IMR-90 (cell line): ENCODE measurements around the gene KCNF1. TPM values are rescaled to one million over a fixed set of nuclear protein-coding genes. Genes with fewer than 3 reads are reported as not detected.

Experiments
- ATAC-seq: fragments of 200-7000 bp; cut with Tn5 transposase; 2 replicates; pipeline ENCODE4 v1.9.1; 2020; ENCODE audit warnings: low read depth, mild to moderate bottlenecking, moderate library complexity
- BruUV-seq: library from RNA; stranded (reverse); fragments of 400-500 nt; replicated peaks from 2 replicates; lab custom pipeline; 2021; lab: Mats Ljungman, UMichigan
- CTCF ChIA-PET: fragments of 300-600 bp; formaldehyde crosslinking; extraction: SDS; loops from one replicate; lab custom pipeline; 2021; ENCODE audit warnings: antibody characterized with exemption; lab: Yijun Ruan, JAX
- POLR2A ChIA-PET: fragments of 300-600 bp; sonication (Branson Sonifier 250); formaldehyde crosslinking; loops from one replicate; lab custom pipeline; 2022; ENCODE audit warnings: antibody characterized with exemption; ENCODE audit not compliant: unreplicated experiment; lab: Charles Lee
- DNase-seq: peaks from one replicate; pipeline ENCODE4 v3.0.0; 2013
- H2AFZ ChIP-seq: replicated peaks from 2 replicates; pipeline ENCODE3; 2013; ENCODE audit warnings: low read length, mild to moderate bottlenecking; ENCODE audit not compliant: poor library complexity
- H2AK5ac ChIP-seq: 2 replicates; pipeline ENCODE4 v1.6.1; 2013; ENCODE audit warnings: low read depth, low read length, inconsistent platforms
- H2AK9ac ChIP-seq: replicated peaks from 2 replicates; pipeline ENCODE3; 2013; ENCODE audit warnings: mild to moderate bottlenecking, low read depth, low read length, moderate library complexity; ENCODE audit not compliant: poor library complexity
- H2BK120ac ChIP-seq: 2 replicates; pipeline ENCODE4 v1.6.1; 2013; ENCODE audit warnings: low read depth, low read length, inconsistent platforms
- H2BK15ac ChIP-seq: 3 replicates; pipeline ENCODE4 v1.6.1; 2013; ENCODE audit warnings: low read depth, low read length, inconsistent platforms
- H2BK20ac ChIP-seq: 2 replicates; pipeline ENCODE4 v1.6.1; 2013; ENCODE audit warnings: low read depth, mild to moderate bottlenecking, inconsistent platforms, low read length, moderate library complexity
- H2BK5ac ChIP-seq: 2 replicates; pipeline ENCODE4 v1.6.1; 2013; ENCODE audit warnings: mild to moderate bottlenecking, low read depth, low read length, inconsistent platforms; ENCODE audit not compliant: poor library complexity, severe bottlenecking
- H3K14ac ChIP-seq: replicated peaks from 2 replicates; pipeline ENCODE4 v1.6.1; 2013; ENCODE audit warnings: low read depth, low read length, inconsistent platforms
- H3K18ac ChIP-seq: 2 replicates; pipeline ENCODE4 v1.6.1; 2013; ENCODE audit warnings: low read depth, low read length, control low read depth
- H3K23ac ChIP-seq: 2 replicates; pipeline ENCODE4 v1.6.1; 2013; ENCODE audit warnings: low read depth, low read length, inconsistent platforms
- H3K27ac ChIP-seq: 2 replicates; pipeline ENCODE4 v1.5.1; 2013; ENCODE audit warnings: mild to moderate bottlenecking, control low read depth, low read length; ENCODE audit not compliant: insufficient read depth
- H3K27me3 ChIP-seq: 2 replicates; pipeline ENCODE4 v1.6.1; 2013; ENCODE audit warnings: low read length; ENCODE audit not compliant: control insufficient read depth, insufficient read depth
- H3K36me3 ChIP-seq: 2 replicates; pipeline ENCODE4 v1.6.1; 2013; ENCODE audit warnings: low read length, mixed read lengths; ENCODE audit not compliant: control insufficient read depth, insufficient read depth
- H3K4ac ChIP-seq: 2 replicates; pipeline ENCODE4 v1.6.1; 2013; ENCODE audit warnings: low read depth, low read length, inconsistent platforms
- H3K4me1 ChIP-seq: 2 replicates; pipeline ENCODE4 v1.6.1; 2013; ENCODE audit warnings: low read length, mixed read lengths; ENCODE audit not compliant: control insufficient read depth, insufficient read depth
- H3K4me2 ChIP-seq: 2 replicates; pipeline ENCODE4 v1.6.1; 2013; ENCODE audit warnings: low read depth, mild to moderate bottlenecking, control low read depth, low read length, moderate library complexity
- H3K4me3 ChIP-seq: 2 replicates; pipeline ENCODE4 v1.5.1; 2013; ENCODE audit warnings: low read depth, mild to moderate bottlenecking, control low read depth, low read length, moderate library complexity; ENCODE audit not compliant: insufficient read depth
- H3K56ac ChIP-seq: 2 replicates; pipeline ENCODE4 v1.6.1; 2013; ENCODE audit warnings: low read length, inconsistent platforms; ENCODE audit not compliant: insufficient read depth; ENCODE audit errors: extremely low read depth
- H3K79me1 ChIP-seq, 2 experiments: 2 replicates each; pipeline ENCODE4 v1.6.1; 2013; ENCODE audit warnings: low read length in 2 of 2, inconsistent platforms in 1 of 2, low read depth in 1 of 2
- H3K9ac ChIP-seq: 2 replicates; pipeline ENCODE4 v1.6.1; 2013; ENCODE audit warnings: low read depth, low read length, control low read depth
- H3K9me1 ChIP-seq: 2 replicates; pipeline ENCODE4 v1.6.1; 2013; ENCODE audit warnings: low read length, inconsistent platforms; ENCODE audit not compliant: insufficient read depth
- H3K9me3 ChIP-seq: 2 replicates; pipeline ENCODE4 v1.6.1; 2013; ENCODE audit warnings: low read length; ENCODE audit not compliant: control insufficient read depth, insufficient read depth
- H4K20me1 ChIP-seq: 2 replicates; pipeline ENCODE4 v1.6.1; 2013; ENCODE audit warnings: low read length, inconsistent platforms; ENCODE audit not compliant: insufficient read depth
- H4K5ac ChIP-seq: 2 replicates; pipeline ENCODE4 v1.6.1; 2013; ENCODE audit warnings: mild to moderate bottlenecking, low read depth, low read length, control low read depth
- H4K8ac ChIP-seq, 2 experiments: 2 replicates each; pipeline ENCODE4 v1.6.1; 2013; ENCODE audit warnings: low read depth in 2 of 2, low read length in 2 of 2, control low read depth in 1 of 2, inconsistent platforms in 1 of 2
- H4K91ac ChIP-seq: 2 replicates; pipeline ENCODE4 v1.6.1; 2013; ENCODE audit warnings: low read depth, low read length, inconsistent platforms; ENCODE audit not compliant: insufficient read depth
- BHLHE40 ChIP-seq: fragments of 150-350 bp; IDR thresholded peaks from 2 replicates; pipeline ENCODE4 v1.6.1; 2016; ENCODE audit warnings: mild to moderate bottlenecking, low read depth, low read length
- CEBPB ChIP-seq: IDR thresholded peaks from 2 replicates; pipeline ENCODE4 v1.6.1; 2012; ENCODE audit warnings: low read depth, low read length, improper control_type of control experiment
- CHD1 ChIP-seq: IDR thresholded peaks from 2 replicates; pipeline ENCODE4 v1.6.1; 2012; ENCODE audit warnings: low read depth, low read length, improper control_type of control experiment
- FOS ChIP-seq: fragments of 150-350 bp; IDR thresholded peaks from 2 replicates; pipeline ENCODE4 v1.6.1; 2016; ENCODE audit warnings: low read depth, low read length
- MAFK ChIP-seq: IDR thresholded peaks from 2 replicates; pipeline ENCODE4 v1.6.1; 2012; ENCODE audit warnings: low read depth, low read length, improper control_type of control experiment
- MAZ ChIP-seq: IDR thresholded peaks from 2 replicates; pipeline ENCODE4 v1.6.1; 2012; ENCODE audit warnings: low read depth, mild to moderate bottlenecking, low read length, improper control_type of control experiment, moderate library complexity, borderline replicate concordance
- MXI1 ChIP-seq: IDR thresholded peaks from 2 replicates; pipeline ENCODE4 v1.6.1; 2012; ENCODE audit warnings: low read depth, mild to moderate bottlenecking, low read length, moderate library complexity, borderline replicate concordance
- NFE2L2 ChIP-seq: fragments of 150-350 bp; IDR thresholded peaks from 2 replicates; pipeline ENCODE4 v1.6.1; 2016; ENCODE audit warnings: low read depth, mild to moderate bottlenecking, low read length
- POLR2A ChIP-seq: IDR thresholded peaks from 2 replicates; pipeline ENCODE4 v1.6.1; 2012; ENCODE audit warnings: mild to moderate bottlenecking, low read depth, low read length
- RAD21 ChIP-seq: IDR thresholded peaks from 2 replicates; pipeline ENCODE4 v1.6.1; 2012; ENCODE audit warnings: low read length, improper control_type of control experiment
- RCOR1 ChIP-seq: IDR thresholded peaks from 2 replicates; pipeline ENCODE4 v1.6.1; 2012; ENCODE audit warnings: mild to moderate bottlenecking, low read length, improper control_type of control experiment; ENCODE audit not compliant: insufficient replicate concordance
- RFX5 ChIP-seq: IDR thresholded peaks from 2 replicates; pipeline ENCODE4 v1.8.0; 2012; ENCODE audit warnings: low read depth, mild to moderate bottlenecking, low read length, moderate library complexity
- SMC3 ChIP-seq: fragments of 150-350 bp; IDR thresholded peaks from 2 replicates; pipeline ENCODE4 v1.6.1; 2016; ENCODE audit warnings: low read depth, mild to moderate bottlenecking, antibody characterized with exemption, low read length, moderate library complexity
- WGBS, 2 experiments: methylation state at CpG; one replicate each; pipeline versions ENCODE4 v1.1.5 to v1.1.7; 2013; ENCODE audit warnings: missing lambda C conversion rate in 2 of 2; ENCODE audit not compliant: insufficient read length in 1 of 2; ENCODE audit errors: extremely low coverage in 2 of 2; 5-methylcytosine and 5-hydroxymethylcytosine counted together
- dilution Hi-C: fragments of 300-500 bp; cut with HindIII; formaldehyde crosslinking; loops from one replicate; pipeline ENCODE4 v1.14.3; 2018; ENCODE audit warnings: low sequenced_read_pairs; ENCODE audit not compliant: unreplicated experiment
- in situ Hi-C: fragments of 300-500 bp; cut with MboI; formaldehyde crosslinking; loops from 3 replicates; pipeline ENCODE4 v1.14.3; 2019; ENCODE audit warnings: low sequenced_read_pairs, inconsistent platforms, mixed read lengths
- intact Hi-C: fragments of 100-400 bp; cut with micrococcal nuclease; formaldehyde crosslinking; loops from 2 replicates; pipeline ENCODE4 v1.10.0; 2022
- polyA plus RNA-seq, 3 experiments: library from polyadenylated mRNA; depleted of rRNA; stranded (reverse); fragments of >200 nt; gene quantifications; 2 replicates each; pipeline ENCODE4 v1.2.3, GENCODE V29; 2012; ENCODE audit warnings: low replicate concordance in 1 of 3
- total RNA-seq: library from RNA; depleted of rRNA; stranded (reverse); fragments of >200 nt; gene quantifications from 2 replicates; pipeline ENCODE4 v1.2.3, GENCODE V29; 2012
- TF ChIP-seq, protein P1 (sequence below): fragments of 150-350 bp; IDR thresholded peaks from 2 replicates; pipeline ENCODE4 v1.6.1; 2016; ENCODE audit warnings: low read depth, mild to moderate bottlenecking, low read length, moderate library complexity, borderline replicate concordance
- TF ChIP-seq, protein P2 (sequence below): fragments of 150-350 bp; IDR thresholded peaks from 2 replicates; pipeline ENCODE4 v1.6.1; 2017; ENCODE audit warnings: mild to moderate bottlenecking, antibody characterized with exemption, low read length, low read depth
- TF ChIP-seq, protein P3 (sequence below): conservative IDR thresholded peaks from 2 replicates; pipeline ENCODE4 v1.5.1; 2012; ENCODE audit warnings: mild to moderate bottlenecking, low read depth, low read length, improper control_type of control experiment

The KCNF1 gene
- total and polyA plus RNA-seq, 2 of the 4 experiments (the other 2 are of a cell fraction), result 0.54 to 1.4 TPM

DNA sequence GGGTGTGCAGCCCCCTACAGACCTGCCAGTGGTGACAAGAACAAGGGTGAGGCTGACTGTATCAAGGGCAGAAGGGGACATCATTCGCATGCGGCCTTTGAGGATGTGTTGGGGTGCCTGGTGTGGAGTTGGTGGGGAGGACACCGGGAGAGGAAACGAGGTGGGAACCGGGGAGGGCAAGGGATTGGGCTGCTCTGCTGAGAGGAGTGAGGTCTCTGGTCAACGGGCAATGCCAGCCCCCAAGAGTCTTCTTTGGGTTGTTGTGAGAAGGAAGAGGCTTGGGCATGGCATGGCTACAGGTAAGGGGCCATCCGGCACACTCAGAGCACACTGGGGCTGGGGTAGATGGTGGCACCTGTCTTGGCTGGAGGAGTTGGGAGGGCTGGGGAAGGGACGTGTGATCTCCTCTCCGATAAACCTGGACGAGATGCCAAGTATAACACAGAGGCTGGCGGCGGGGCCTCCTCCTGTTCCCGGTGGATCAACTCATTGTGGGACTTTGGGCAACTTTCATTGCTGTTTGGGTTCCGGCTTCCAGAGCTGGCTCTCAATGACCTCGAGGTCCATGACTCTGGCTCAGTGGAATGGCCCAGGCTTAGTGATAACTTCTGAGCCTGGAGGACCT lies 37.0 kb downstream of the KCNF1 start:
- no peaks in the 10 kb centered on the region for H3K36me3 ChIP-seq
- no peak overlapping the region for H3K9ac ChIP-seq
- no peak overlapping the region for H2BK5ac ChIP-seq
- H2AK9ac ChIP-seq, result no peak overlapping the region
- no peak overlapping the region for H3K23ac ChIP-seq
- 92% methylated on average over 4 of the region's 15 CpGs; no CpG with 5 or more reads in 1 of the 2 experiments for WGBS, 2 experiments
- no peak overlapping the region for H3K14ac ChIP-seq
- no peak overlapping the region for H3K4me3 ChIP-seq
- no peak overlapping the region for H4K91ac ChIP-seq
- 0 out of 2 replicates have a peak, but pooled peaks cover 4% of the 10 kb centered on the region for H3K9me1 ChIP-seq
- H2AK5ac ChIP-seq, result peak overlapping the region; percentile 23; the same call in 1 of the 2 replicates
- H3K56ac ChIP-seq, result no peak overlapping the region
- no peaks in the 10 kb centered on the region for H4K20me1 ChIP-seq
- H3K79me1 ChIP-seq, result no peaks in the 10 kb centered on the region
- POLR2A ChIA-PET, result interaction anchor here (0.6 kb wide), 1 partner anchor 229 kb away, joined by 4 read pairs; no protein-coding TSS in a partner anchor
- no peak overlapping the region for H3K4me2 ChIP-seq
- dilution Hi-C loops (no loop called here), in situ Hi-C loops (no loop called here), intact Hi-C loops (no loop called here)
- no peaks in the 10 kb centered on the region for H3K27me3 ChIP-seq
- no peak for DNase-seq
- no peak overlapping the region for H4K5ac ChIP-seq
- H2AFZ ChIP-seq, result peak overlapping the region; percentile 27
- H3K27ac ChIP-seq, result no peak overlapping the region
- CTCF ChIA-PET, result no interaction called here
- peaks cover 5% of the 10 kb centered on the region for H3K4me1 ChIP-seq
- H3K9me3 ChIP-seq, result no peaks in the 10 kb centered on the region
- no peak overlapping the region for H2BK20ac ChIP-seq
- H4K8ac ChIP-seq, result no peak overlapping the region
- no peak overlapping the region for H2BK120ac ChIP-seq
- H2BK15ac ChIP-seq, result no peak overlapping the region
- TF ChIP-seq CHD1 (no peak), RFX5 (no peak), MAZ (no peak), NFE2L2 (no peak), MXI1 (no peak), MAFK (no peak), POLR2A (no peak), CEBPB (no peak), SMC3 (no peak), FOS (no peak), BHLHE40 (no peak), RAD21 (no peak), RCOR1 (no peak)
- TF ChIP-seq, protein P1, sequence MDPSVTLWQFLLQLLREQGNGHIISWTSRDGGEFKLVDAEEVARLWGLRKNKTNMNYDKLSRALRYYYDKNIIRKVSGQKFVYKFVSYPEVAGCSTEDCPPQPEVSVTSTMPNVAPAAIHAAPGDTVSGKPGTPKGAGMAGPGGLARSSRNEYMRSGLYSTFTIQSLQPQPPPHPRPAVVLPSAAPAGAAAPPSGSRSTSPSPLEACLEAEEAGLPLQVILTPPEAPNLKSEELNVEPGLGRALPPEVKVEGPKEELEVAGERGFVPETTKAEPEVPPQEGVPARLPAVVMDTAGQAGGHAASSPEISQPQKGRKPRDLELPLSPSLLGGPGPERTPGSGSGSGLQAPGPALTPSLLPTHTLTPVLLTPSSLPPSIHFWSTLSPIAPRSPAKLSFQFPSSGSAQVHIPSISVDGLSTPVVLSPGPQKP, result no peak
- TF ChIP-seq, protein P2, sequence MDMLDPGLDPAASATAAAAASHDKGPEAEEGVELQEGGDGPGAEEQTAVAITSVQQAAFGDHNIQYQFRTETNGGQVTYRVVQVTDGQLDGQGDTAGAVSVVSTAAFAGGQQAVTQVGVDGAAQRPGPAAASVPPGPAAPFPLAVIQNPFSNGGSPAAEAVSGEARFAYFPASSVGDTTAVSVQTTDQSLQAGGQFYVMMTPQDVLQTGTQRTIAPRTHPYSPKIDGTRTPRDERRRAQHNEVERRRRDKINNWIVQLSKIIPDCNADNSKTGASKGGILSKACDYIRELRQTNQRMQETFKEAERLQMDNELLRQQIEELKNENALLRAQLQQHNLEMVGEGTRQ, result no peak
- TF ChIP-seq, protein P3, sequence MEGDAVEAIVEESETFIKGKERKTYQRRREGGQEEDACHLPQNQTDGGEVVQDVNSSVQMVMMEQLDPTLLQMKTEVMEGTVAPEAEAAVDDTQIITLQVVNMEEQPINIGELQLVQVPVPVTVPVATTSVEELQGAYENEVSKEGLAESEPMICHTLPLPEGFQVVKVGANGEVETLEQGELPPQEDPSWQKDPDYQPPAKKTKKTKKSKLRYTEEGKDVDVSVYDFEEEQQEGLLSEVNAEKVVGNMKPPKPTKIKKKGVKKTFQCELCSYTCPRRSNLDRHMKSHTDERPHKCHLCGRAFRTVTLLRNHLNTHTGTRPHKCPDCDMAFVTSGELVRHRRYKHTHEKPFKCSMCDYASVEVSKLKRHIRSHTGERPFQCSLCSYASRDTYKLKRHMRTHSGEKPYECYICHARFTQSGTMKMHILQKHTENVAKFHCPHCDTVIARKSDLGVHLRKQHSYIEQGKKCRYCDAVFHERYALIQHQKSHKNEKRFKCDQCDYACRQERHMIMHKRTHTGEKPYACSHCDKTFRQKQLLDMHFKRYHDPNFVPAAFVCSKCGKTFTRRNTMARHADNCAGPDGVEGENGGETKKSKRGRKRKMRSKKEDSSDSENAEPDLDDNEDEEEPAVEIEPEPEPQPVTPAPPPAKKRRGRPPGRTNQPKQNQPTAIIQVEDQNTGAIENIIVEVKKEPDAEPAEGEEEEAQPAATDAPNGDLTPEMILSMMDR, result no peak
- no peak for ATAC-seq
- no peak overlapping the region; the same call in 1 of the 2 replicates for H3K4ac ChIP-seq
- no peak overlapping the region for H3K18ac ChIP-seq
- BruUV-seq, result no TSS peak
